Karpas-422 (cell line): Measurements from ENCODE around the gene ACP7. TPM values are rescaled to one million over a fixed set of nuclear protein-coding genes. Genes with fewer than 3 reads are reported as not detected.

Experiments
- DNase-seq: peaks from one replicate; pipeline ENCODE4 v3.0.0-alpha.2; 2015
- H2AFZ ChIP-seq: fragments of 200-600 bp; sonication (generic); 2 replicates; pipeline ENCODE4 v1.6.1; 2014; ENCODE audit warnings: antibody characterized with exemption, low read length, mixed read lengths
- H3K27ac ChIP-seq: fragments of 200-600 bp; sonication (generic); 2 replicates; pipeline ENCODE4 v1.5.1; 2014; ENCODE audit warnings: mild to moderate bottlenecking, low read length, moderate library complexity
- H3K27me3 ChIP-seq: fragments of 200-600 bp; sonication (generic); 2 replicates; pipeline ENCODE4 v1.6.1; 2014; ENCODE audit warnings: low read length, mixed read lengths
- H3K36me3 ChIP-seq: fragments of 200-600 bp; sonication (generic); 2 replicates; pipeline ENCODE4 v1.6.1; 2014; ENCODE audit warnings: low read length, mixed read lengths; ENCODE audit not compliant: insufficient read depth
- H3K4me1 ChIP-seq: fragments of 200-600 bp; sonication (generic); 2 replicates; pipeline ENCODE4 v1.6.1; 2014; ENCODE audit warnings: mild to moderate bottlenecking, low read length, mixed read lengths
- H3K4me2 ChIP-seq: fragments of 200-600 bp; sonication (generic); 2 replicates; pipeline ENCODE4 v1.6.1; 2014; ENCODE audit warnings: low read length, low read depth, mild to moderate bottlenecking; ENCODE audit not compliant: poor library complexity, severe bottlenecking
- H3K4me3 ChIP-seq: fragments of 200-600 bp; sonication (generic); 2 replicates; pipeline ENCODE4 v1.5.1; 2014; ENCODE audit warnings: mild to moderate bottlenecking, antibody characterized with exemption, low read length, mixed read lengths
- H3K79me2 ChIP-seq: fragments of 200-600 bp; sonication (generic); 2 replicates; pipeline ENCODE4 v1.6.1; 2014; ENCODE audit warnings: mild to moderate bottlenecking, low read length, mixed read lengths
- H3K9ac ChIP-seq: fragments of 200-600 bp; sonication (generic); 2 replicates; pipeline ENCODE4 v1.6.0; 2014; ENCODE audit warnings: low read length
- H3K9me2 ChIP-seq: fragments of 200-600 bp; sonication (generic), shearing (Covaris generic); replicated peaks from 2 replicates; pipeline ENCODE4 v1.6.0; 2014; ENCODE audit warnings: mild to moderate bottlenecking, low read length, moderate library complexity; ENCODE audit not compliant: insufficient read depth
- H3K9me3 ChIP-seq: fragments of 300-700, 200-600 bp; sonication (generic); 2 replicates; pipeline ENCODE4 v1.6.1; 2014; ENCODE audit warnings: low read length, mixed read lengths
- H4K20me1 ChIP-seq: fragments of 200-600 bp; sonication (generic); 2 replicates; pipeline ENCODE4 v1.6.1; 2014; ENCODE audit warnings: mild to moderate bottlenecking, antibody characterized with exemption, low read length, low read depth; ENCODE audit not compliant: insufficient read depth
- total RNA-seq: library from RNA; depleted of rRNA; stranded (reverse); fragments of >200 nt; shearing (Covaris generic); gene quantifications from 2 replicates; pipeline ENCODE4 v1.2.3, GENCODE V29; 2014; ENCODE audit warnings: low replicate concordance

ACP7 gene
- total RNA-seq, 1 experiment from 2014 or later = not detected

GRCh38 chr19:39127812-39128515 lies 43.8 kb downstream of the ACP7 start:
- no peak for DNase-seq
- Histone ChIP-seq H3K4me3 (no peak overlapping the region), H3K27ac (no peak overlapping the region), H3K9me2 (no peaks in the 10 kb centered on the region), H3K4me2 (no peak overlapping the region), H3K9me3 (no peaks in the 10 kb centered on the region), H4K20me1 (peaks cover 15% of the 10 kb centered on the region; the same call in 1 of the 2 replicates), H3K4me1 (peaks cover 20% of the 10 kb centered on the region), H3K79me2 (peaks cover 15% of the 10 kb centered on the region), H2AFZ (no peak overlapping the region), H3K27me3 (no peaks in the 10 kb centered on the region), H3K36me3 (no peaks in the 10 kb centered on the region), H3K9ac (no peak overlapping the region)

GRCh38 chr19:39128516-39129079 lies 44.4 kb downstream of the ACP7 start:
- no peak for DNase-seq
- Histone ChIP-seq H3K4me3 (no peak overlapping the region), H4K20me1 (peaks cover 18% of the 10 kb centered on the region; the same call in 1 of the 2 replicates), H3K36me3 (no peaks in the 10 kb centered on the region), H2AFZ (no peak overlapping the region), H3K9ac (no peak overlapping the region), H3K9me3 (no peaks in the 10 kb centered on the region), H3K79me2 (peaks cover 15% of the 10 kb centered on the region), H3K4me2 (no peak overlapping the region), H3K27me3 (no peaks in the 10 kb centered on the region), H3K4me1 (peaks cover 20% of the 10 kb centered on the region), H3K27ac (no peak overlapping the region), H3K9me2 (no peaks in the 10 kb centered on the region)

GRCh38 chr19:39129116-39129515 lies 44.9 kb downstream of the ACP7 start:
- no peak overlapping the region for H3K4me2 ChIP-seq
- no peaks in the 10 kb centered on the region for H3K36me3 ChIP-seq
- H3K27me3 ChIP-seq = no peaks in the 10 kb centered on the region
- H4K20me1 ChIP-seq = peaks cover 21% of the 10 kb centered on the region; the same call in 1 of the 2 replicates
- peaks cover 20% of the 10 kb centered on the region for H3K4me1 ChIP-seq
- H2AFZ ChIP-seq = no peak overlapping the region
- no peak overlapping the region for H3K9ac ChIP-seq
- no peak overlapping the region for H3K4me3 ChIP-seq
- H3K79me2 ChIP-seq = peaks cover 15% of the 10 kb centered on the region
- no peak overlapping the region for H3K27ac ChIP-seq
- no peaks in the 10 kb centered on the region for H3K9me3 ChIP-seq
- no peak for DNase-seq
- H3K9me2 ChIP-seq = no peaks in the 10 kb centered on the region

GRCh38 chr19:39130337-39131254 lies 46.4 kb downstream of the ACP7 start:
- H3K4me3 ChIP-seq = no peak overlapping the region
- H3K9me3 ChIP-seq = no peaks in the 10 kb centered on the region
- H3K27me3 ChIP-seq = no peaks in the 10 kb centered on the region
- H3K27ac ChIP-seq = no peak overlapping the region
- no peaks in the 10 kb centered on the region for H3K9me2 ChIP-seq
- no peak overlapping the region for H3K4me2 ChIP-seq
- DNase-seq = no peak
- no peak overlapping the region for H2AFZ ChIP-seq
- H3K9ac ChIP-seq = no peak overlapping the region
- H4K20me1 ChIP-seq = peaks cover 21% of the 10 kb centered on the region; the same call in 1 of the 2 replicates
- H3K4me1 ChIP-seq = peaks cover 16% of the 10 kb centered on the region
- H3K36me3 ChIP-seq = no peaks in the 10 kb centered on the region
- peaks cover 15% of the 10 kb centered on the region for H3K79me2 ChIP-seq

GRCh38 chr19:39131255-39131755 lies 47.1 kb downstream of the ACP7 start:
- H3K4me3 ChIP-seq = no peak overlapping the region
- no peak overlapping the region for H3K27ac ChIP-seq
- DNase-seq = no peak
- no peak overlapping the region for H3K4me2 ChIP-seq
- peaks cover 13% of the 10 kb centered on the region for H3K4me1 ChIP-seq
- peaks cover 10% of the 10 kb centered on the region; the same call in 1 of the 2 replicates for H3K79me2 ChIP-seq
- no peaks in the 10 kb centered on the region for H3K27me3 ChIP-seq
- no peaks in the 10 kb centered on the region for H3K36me3 ChIP-seq
- H3K9me2 ChIP-seq = no peaks in the 10 kb centered on the region
- H3K9ac ChIP-seq = no peak overlapping the region
- no peak overlapping the region for H2AFZ ChIP-seq
- H4K20me1 ChIP-seq = peaks cover 21% of the 10 kb centered on the region; the same call in 1 of the 2 replicates
- H3K9me3 ChIP-seq = no peaks in the 10 kb centered on the region

DNA sequence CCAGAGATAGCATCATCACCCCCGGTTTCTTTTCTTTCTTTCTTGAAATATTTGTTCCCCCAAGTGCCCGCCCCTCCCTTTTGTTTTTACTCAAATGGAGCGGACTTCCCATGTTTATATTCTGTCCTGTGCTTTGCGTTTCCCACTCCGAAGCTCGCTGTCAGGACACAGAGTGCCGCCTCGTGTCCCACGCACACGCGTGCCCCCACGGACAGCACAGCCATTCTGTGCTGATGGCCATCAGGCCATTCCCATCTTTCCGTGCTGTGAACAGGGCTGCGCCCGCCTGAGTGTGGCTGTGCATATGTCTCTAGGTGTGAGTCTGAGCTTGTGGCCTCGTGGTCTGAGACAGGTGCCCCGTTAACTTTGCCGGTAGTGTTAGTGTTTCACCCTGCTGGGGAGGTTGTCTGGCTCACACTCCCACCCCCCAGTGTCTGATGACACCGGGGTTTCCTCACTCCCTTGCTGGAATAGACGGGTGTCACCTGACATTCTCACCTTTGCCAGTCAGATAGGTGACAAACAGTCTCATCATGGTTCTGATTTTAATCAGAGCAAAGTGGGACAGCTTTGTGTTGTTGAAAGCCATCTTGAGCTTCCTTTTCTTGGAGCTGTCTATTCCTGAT lies 48.3 kb downstream of the ACP7 start:
- no peak overlapping the region for H3K4me2 ChIP-seq
- DNase-seq = no peak
- peaks cover 6% of the 10 kb centered on the region for H3K4me1 ChIP-seq
- no peaks in the 10 kb centered on the region for H3K36me3 ChIP-seq
- no peak overlapping the region for H2AFZ ChIP-seq
- peaks cover 25% of the 10 kb centered on the region; the same call in 1 of the 2 replicates for H4K20me1 ChIP-seq
- no peak overlapping the region for H3K4me3 ChIP-seq
- H3K79me2 ChIP-seq = no peaks in the 10 kb centered on the region
- H3K9me2 ChIP-seq = no peaks in the 10 kb centered on the region
- H3K27ac ChIP-seq = no peak overlapping the region
- H3K9me3 ChIP-seq = no peaks in the 10 kb centered on the region
- no peaks in the 10 kb centered on the region for H3K27me3 ChIP-seq
- no peak overlapping the region for H3K9ac ChIP-seq

DNA sequence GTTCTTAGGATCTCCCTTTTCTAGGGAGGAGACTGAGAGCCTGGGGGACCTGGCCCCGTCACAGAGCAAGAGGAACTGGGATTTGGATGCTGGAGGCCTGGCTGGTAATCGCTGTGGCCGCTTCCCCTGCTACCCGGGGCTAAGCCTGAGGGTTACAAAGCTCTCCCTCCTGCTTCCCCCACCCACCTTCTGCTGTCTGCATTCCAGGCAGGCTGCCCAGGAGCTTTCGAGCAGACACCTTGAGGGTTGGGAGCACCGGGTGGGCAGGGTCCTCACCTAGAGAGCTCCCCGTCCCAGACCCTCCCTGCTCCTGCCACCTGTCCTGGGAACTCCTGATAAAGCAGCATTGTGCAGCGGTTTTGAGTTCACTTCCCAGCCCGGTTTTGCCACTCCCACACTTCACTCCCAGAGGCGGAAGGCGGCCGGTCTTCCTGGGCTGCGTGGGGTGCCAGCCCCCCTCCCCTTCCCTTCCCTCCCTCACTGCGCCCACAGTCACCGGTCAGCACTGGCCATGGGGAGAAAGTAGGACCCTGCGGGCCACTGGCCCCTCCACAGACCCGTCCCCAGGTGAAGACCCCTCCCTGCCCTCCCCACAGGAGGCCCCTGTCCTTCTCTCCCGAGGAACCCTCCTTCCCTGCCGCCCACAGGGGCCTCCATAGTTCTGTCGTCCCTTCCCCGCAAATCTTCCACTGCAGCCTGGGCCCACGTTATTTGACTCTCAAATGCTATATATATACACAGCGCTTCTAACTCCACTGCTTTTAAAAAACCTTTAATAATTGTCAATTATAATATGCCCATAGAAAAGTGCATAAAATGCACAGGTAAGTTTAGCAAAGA lies 49.5 kb downstream of the ACP7 start:
- Histone ChIP-seq H3K36me3 (no peaks in the 10 kb centered on the region), H3K9me2 (no peaks in the 10 kb centered on the region), H2AFZ (no peak overlapping the region), H3K27ac (no peak overlapping the region), H3K27me3 (no peaks in the 10 kb centered on the region), H3K79me2 (no peaks in the 10 kb centered on the region), H4K20me1 (peaks cover 25% of the 10 kb centered on the region; the same call in 1 of the 2 replicates), H3K4me1 (peaks cover 6% of the 10 kb centered on the region), H3K4me2 (no peak overlapping the region), H3K4me3 (no peak overlapping the region), H3K9me3 (no peaks in the 10 kb centered on the region), H3K9ac (no peak overlapping the region)
- no peak for DNase-seq
